ENCODE results near the gene ZDHHC1.
"Not testable (repeated sequence)": the region's sequence is repeated elsewhere in the genome, so short reads cannot be mapped to it uniquely, and the experiment has no call there.

The ZDHHC1 gene

GRCh38 chr16:67417333-67418061, 1.2 kb upstream of the ZDHHC1 start:
- H3K4me3 ChIP-seq (ENCODE audit: control insufficient read depth, low read depth, low read length), result no peak overlapping the region
- DNase-seq (ENCODE audit: low read depth), result no peak
- no peak for TF ChIP-seq CTCF (conservative IDR thresholded peaks at IDR 0.05; ENCODE audit: control insufficient read depth, insufficient read depth, low read depth, low read length)

GRCh38 chr16:67415421-67415820, 856 bp downstream of the ZDHHC1 start:
- DNase-seq (ENCODE audit: low read depth), result not testable (repeated sequence)
- H3K4me3 ChIP-seq (ENCODE audit: control insufficient read depth, low read depth, low read length), result peak overlapping the region; percentile 65

- TF ChIP-seq CTCF (conservative IDR thresholded peaks at IDR 0.05; ENCODE audit: control insufficient read depth, insufficient read depth, low read depth, low read length), result no peak
- DNase-seq (ENCODE audit: low read depth), result no peak
- no peak overlapping the region for H3K4me3 ChIP-seq (ENCODE audit: control insufficient read depth, low read depth, low read length)
These were observed 2.0 kb downstream of the ZDHHC1 start for GRCh38 chr16:67413978-67414911.

GRCh38 chr16:67412294-67412693, 4.0 kb downstream of the ZDHHC1 start:
- TF ChIP-seq CTCF (conservative IDR thresholded peaks at IDR 0.05; ENCODE audit: control insufficient read depth, insufficient read depth, low read depth, low read length), result no peak
- no peak for DNase-seq (ENCODE audit: low read depth)
- no peak overlapping the region for H3K4me3 ChIP-seq (ENCODE audit: control insufficient read depth, low read depth, low read length)

- no peak overlapping the region for H3K4me3 ChIP-seq (ENCODE audit: control insufficient read depth, low read depth, low read length)
- TF ChIP-seq CTCF (conservative IDR thresholded peaks at IDR 0.05; ENCODE audit: control insufficient read depth, insufficient read depth, low read depth, low read length), result no peak
- no peak for DNase-seq (ENCODE audit: low read depth)
These were observed 4.9 kb downstream of the ZDHHC1 start for GRCh38 chr16:67411339-67411738.

- no peak overlapping the region for H3K4me3 ChIP-seq (ENCODE audit: control insufficient read depth, low read depth, low read length)
- no peak for DNase-seq (ENCODE audit: low read depth)
- no peak for TF ChIP-seq CTCF (conservative IDR thresholded peaks at IDR 0.05; ENCODE audit: control insufficient read depth, insufficient read depth, low read depth, low read length)
These were observed 6.6 kb downstream of the ZDHHC1 start for GRCh38 chr16:67409631-67410030.

Measured in fibroblast of mammary gland (primary cell).